ENCODE measurements around the gene SLC8A2. TPM values are rescaled to one million over a fixed set of nuclear protein-coding genes. Genes with fewer than 3 reads are reported as not detected.

SLC8A2 gene
- polyA plus RNA-seq, 1 donor from 2014 or later = 14.1 TPM

- no peaks in the 10 kb centered on the region for H4K20me1 ChIP-seq (ENCODE audit: insufficient read depth)
- no peaks in the 10 kb centered on the region for H3K9me3 ChIP-seq (ENCODE audit: low read length)
- H3K79me2 ChIP-seq (replicated peaks; ENCODE audit: insufficient read depth, low read length) = peaks cover 13% of the 10 kb centered on the region
- H2AFZ ChIP-seq (ENCODE audit: low read depth, low read length) = no peak overlapping the region
- H3K27ac ChIP-seq (ENCODE audit: low read length) = peak overlapping the region; percentile 80
- no peaks in the 10 kb centered on the region for H3K9me2 ChIP-seq (ENCODE audit: insufficient read depth, low read length)
- peak overlapping the region; percentile 94 for H3K9ac ChIP-seq (ENCODE audit: low read length)
- H3K4me3 ChIP-seq (ENCODE audit: low read length) = peak overlapping the region; percentile 91
- H3F3A ChIP-seq (ENCODE audit: insufficient read depth, low read length, poor library complexity, severe bottlenecking) = peaks cover 6% of the 10 kb centered on the region
- TF ChIP-seq RAD21 (conservative IDR thresholded peaks at IDR 0.05) = no peak
- TF ChIP-seq TAF1 (IDR thresholded peaks at IDR 0.05; ENCODE audit: low read depth) = no peak
- no peak for TF ChIP-seq REST (IDR thresholded peaks at IDR 0.05; ENCODE audit: borderline replicate concordance)
- no peak for TF ChIP-seq MXI1 (conservative IDR thresholded peaks at IDR 0.05; ENCODE audit: poor library complexity, severe bottlenecking)
- no peak for TF ChIP-seq SMC3 (conservative IDR thresholded peaks at IDR 0.05; ENCODE audit: poor library complexity)
- TF ChIP-seq CTCF (IDR thresholded peaks at IDR 0.05; ENCODE audit: poor library complexity, severe bottlenecking) = no peak
- no peak for TF ChIP-seq EP300 (conservative IDR thresholded peaks at IDR 0.05; ENCODE audit: poor library complexity, severe bottlenecking)
- no peak for TF ChIP-seq EZH2 (IDR thresholded peaks at IDR 0.05; ENCODE audit: borderline replicate concordance, insufficient read depth, low read length, poor library complexity, severe bottlenecking)
- TF ChIP-seq POLR2AphosphoS5 (IDR thresholded peaks at IDR 0.05) = no peak
- H3K27me3 ChIP-seq (ENCODE audit: insufficient read depth, low read depth, low read length) = no peaks in the 10 kb centered on the region
- H3K36me3 ChIP-seq (ENCODE audit: insufficient read depth, low read length) = no peaks in the 10 kb centered on the region
- no peak overlapping the region for H3K4me2 ChIP-seq (ENCODE audit: low read length)
Measured at GRCh38 chr19:47422417-47423163, 49.1 kb downstream of the SLC8A2 start.

- Histone ChIP-seq H3K9me2 (ENCODE audit: insufficient read depth, low read length) (no peaks in the 10 kb centered on the region), H3K9me3 (ENCODE audit: low read length) (no peaks in the 10 kb centered on the region), H3K36me3 (ENCODE audit: insufficient read depth, low read length) (no peaks in the 10 kb centered on the region), H3F3A (ENCODE audit: insufficient read depth, low read length, poor library complexity, severe bottlenecking) (peaks cover 4% of the 10 kb centered on the region), H3K9ac (ENCODE audit: low read length) (peak overlapping the region; percentile 94), H3K27me3 (ENCODE audit: insufficient read depth, low read depth, low read length) (no peaks in the 10 kb centered on the region), H2AFZ (ENCODE audit: low read depth, low read length) (no peak overlapping the region), H4K20me1 (ENCODE audit: insufficient read depth) (no peaks in the 10 kb centered on the region), H3K27ac (ENCODE audit: low read length) (peak overlapping the region; percentile 80), H3K4me3 (ENCODE audit: low read length) (peak overlapping the region; percentile 91), H3K4me2 (ENCODE audit: low read length) (peak overlapping the region; percentile 78), H3K79me2 (replicated peaks; ENCODE audit: insufficient read depth, low read length) (peaks cover 20% of the 10 kb centered on the region)
- no peak for TF ChIP-seq REST (IDR thresholded peaks at IDR 0.05; ENCODE audit: borderline replicate concordance)
- TF ChIP-seq MXI1 (conservative IDR thresholded peaks at IDR 0.05; ENCODE audit: poor library complexity, severe bottlenecking) = no peak
- TF ChIP-seq TAF1 (IDR thresholded peaks at IDR 0.05; ENCODE audit: low read depth) = peak; percentile 36
- peak; percentile 55 for TF ChIP-seq POLR2AphosphoS5 (IDR thresholded peaks at IDR 0.05)
- no peak for TF ChIP-seq SMC3 (conservative IDR thresholded peaks at IDR 0.05; ENCODE audit: poor library complexity)
- no peak for TF ChIP-seq RAD21 (conservative IDR thresholded peaks at IDR 0.05)
- TF ChIP-seq EP300 (conservative IDR thresholded peaks at IDR 0.05; ENCODE audit: poor library complexity, severe bottlenecking) = peak; percentile 16
- TF ChIP-seq EZH2 (IDR thresholded peaks at IDR 0.05; ENCODE audit: borderline replicate concordance, insufficient read depth, low read length, poor library complexity, severe bottlenecking) = no peak
- no peak for TF ChIP-seq CTCF (IDR thresholded peaks at IDR 0.05; ENCODE audit: poor library complexity, severe bottlenecking)
Measured at GRCh38 chr19:47421844-47422395, 49.8 kb downstream of the SLC8A2 start.
